IMR-90 (cell line): ENCODE measurements around the gene TCERG1L. TPM values are rescaled to one million over a fixed set of nuclear protein-coding genes. Genes with fewer than 3 reads are reported as not detected.

Experiments used
- ATAC-seq: fragments of 200-7000 bp; cut with Tn5 transposase; 2 replicates; pipeline ENCODE4 v1.9.1; 2020; ENCODE audit warnings: low read depth, mild to moderate bottlenecking, moderate library complexity
- BruUV-seq: library from RNA; stranded (reverse); fragments of 400-500 nt; replicated peaks from 2 replicates; lab custom pipeline; 2021; lab: Mats Ljungman, UMichigan
- CTCF ChIA-PET: fragments of 300-600 bp; formaldehyde crosslinking; extraction: SDS; loops from one replicate; lab custom pipeline; 2021; ENCODE audit warnings: antibody characterized with exemption; lab: Yijun Ruan, JAX
- POLR2A ChIA-PET: fragments of 300-600 bp; sonication (Branson Sonifier 250); formaldehyde crosslinking; loops from one replicate; lab custom pipeline; 2022; ENCODE audit warnings: antibody characterized with exemption; ENCODE audit not compliant: unreplicated experiment; lab: Charles Lee
- DNase-seq: peaks from one replicate; pipeline ENCODE4 v3.0.0; 2013
- H2AFZ ChIP-seq: replicated peaks from 2 replicates; pipeline ENCODE3; 2013; ENCODE audit warnings: low read length, mild to moderate bottlenecking; ENCODE audit not compliant: poor library complexity
- H2AK5ac ChIP-seq: 2 replicates; pipeline ENCODE4 v1.6.1; 2013; ENCODE audit warnings: low read depth, low read length, inconsistent platforms
- H2AK9ac ChIP-seq: replicated peaks from 2 replicates; pipeline ENCODE3; 2013; ENCODE audit warnings: mild to moderate bottlenecking, low read depth, low read length, moderate library complexity; ENCODE audit not compliant: poor library complexity
- H2BK120ac ChIP-seq: 2 replicates; pipeline ENCODE4 v1.6.1; 2013; ENCODE audit warnings: low read depth, low read length, inconsistent platforms
- H2BK15ac ChIP-seq: 3 replicates; pipeline ENCODE4 v1.6.1; 2013; ENCODE audit warnings: low read depth, low read length, inconsistent platforms
- H2BK20ac ChIP-seq: 2 replicates; pipeline ENCODE4 v1.6.1; 2013; ENCODE audit warnings: low read depth, mild to moderate bottlenecking, inconsistent platforms, low read length, moderate library complexity
- H2BK5ac ChIP-seq: 2 replicates; pipeline ENCODE4 v1.6.1; 2013; ENCODE audit warnings: mild to moderate bottlenecking, low read depth, low read length, inconsistent platforms; ENCODE audit not compliant: poor library complexity, severe bottlenecking
- H3K14ac ChIP-seq: replicated peaks from 2 replicates; pipeline ENCODE4 v1.6.1; 2013; ENCODE audit warnings: low read depth, low read length, inconsistent platforms
- H3K18ac ChIP-seq: 2 replicates; pipeline ENCODE4 v1.6.1; 2013; ENCODE audit warnings: low read depth, low read length, control low read depth
- H3K23ac ChIP-seq: 2 replicates; pipeline ENCODE4 v1.6.1; 2013; ENCODE audit warnings: low read depth, low read length, inconsistent platforms
- H3K27ac ChIP-seq: 2 replicates; pipeline ENCODE4 v1.5.1; 2013; ENCODE audit warnings: mild to moderate bottlenecking, control low read depth, low read length; ENCODE audit not compliant: insufficient read depth
- H3K27me3 ChIP-seq: 2 replicates; pipeline ENCODE4 v1.6.1; 2013; ENCODE audit warnings: low read length; ENCODE audit not compliant: control insufficient read depth, insufficient read depth
- H3K36me3 ChIP-seq: 2 replicates; pipeline ENCODE4 v1.6.1; 2013; ENCODE audit warnings: low read length, mixed read lengths; ENCODE audit not compliant: control insufficient read depth, insufficient read depth
- H3K4ac ChIP-seq: 2 replicates; pipeline ENCODE4 v1.6.1; 2013; ENCODE audit warnings: low read depth, low read length, inconsistent platforms
- H3K4me1 ChIP-seq: 2 replicates; pipeline ENCODE4 v1.6.1; 2013; ENCODE audit warnings: low read length, mixed read lengths; ENCODE audit not compliant: control insufficient read depth, insufficient read depth
- H3K4me2 ChIP-seq: 2 replicates; pipeline ENCODE4 v1.6.1; 2013; ENCODE audit warnings: low read depth, mild to moderate bottlenecking, control low read depth, low read length, moderate library complexity
- H3K4me3 ChIP-seq: 2 replicates; pipeline ENCODE4 v1.5.1; 2013; ENCODE audit warnings: low read depth, mild to moderate bottlenecking, control low read depth, low read length, moderate library complexity; ENCODE audit not compliant: insufficient read depth
- H3K56ac ChIP-seq: 2 replicates; pipeline ENCODE4 v1.6.1; 2013; ENCODE audit warnings: low read length, inconsistent platforms; ENCODE audit not compliant: insufficient read depth; ENCODE audit errors: extremely low read depth
- H3K79me1 ChIP-seq, 2 experiments: 2 replicates each; pipeline ENCODE4 v1.6.1; 2013; ENCODE audit warnings: low read length in 2 of 2, inconsistent platforms in 1 of 2, low read depth in 1 of 2
- H3K9ac ChIP-seq: 2 replicates; pipeline ENCODE4 v1.6.1; 2013; ENCODE audit warnings: low read depth, low read length, control low read depth
- H3K9me1 ChIP-seq: 2 replicates; pipeline ENCODE4 v1.6.1; 2013; ENCODE audit warnings: low read length, inconsistent platforms; ENCODE audit not compliant: insufficient read depth
- H3K9me3 ChIP-seq: 2 replicates; pipeline ENCODE4 v1.6.1; 2013; ENCODE audit warnings: low read length; ENCODE audit not compliant: control insufficient read depth, insufficient read depth
- H4K20me1 ChIP-seq: 2 replicates; pipeline ENCODE4 v1.6.1; 2013; ENCODE audit warnings: low read length, inconsistent platforms; ENCODE audit not compliant: insufficient read depth
- H4K5ac ChIP-seq: 2 replicates; pipeline ENCODE4 v1.6.1; 2013; ENCODE audit warnings: mild to moderate bottlenecking, low read depth, low read length, control low read depth
- H4K8ac ChIP-seq, 2 experiments: 2 replicates each; pipeline ENCODE4 v1.6.1; 2013; ENCODE audit warnings: low read depth in 2 of 2, low read length in 2 of 2, control low read depth in 1 of 2, inconsistent platforms in 1 of 2
- H4K91ac ChIP-seq: 2 replicates; pipeline ENCODE4 v1.6.1; 2013; ENCODE audit warnings: low read depth, low read length, inconsistent platforms; ENCODE audit not compliant: insufficient read depth
- POLR2A ChIP-seq: IDR thresholded peaks from 2 replicates; pipeline ENCODE4 v1.6.1; 2012; ENCODE audit warnings: mild to moderate bottlenecking, low read depth, low read length
- WGBS, 2 experiments: methylation state at CpG; one replicate each; pipeline versions ENCODE4 v1.1.5 to v1.1.7; 2013; ENCODE audit warnings: missing lambda C conversion rate in 2 of 2; ENCODE audit not compliant: insufficient read length in 1 of 2; ENCODE audit errors: extremely low coverage in 2 of 2; 5-methylcytosine and 5-hydroxymethylcytosine counted together
- dilution Hi-C: fragments of 300-500 bp; cut with HindIII; formaldehyde crosslinking; loops from one replicate; pipeline ENCODE4 v1.14.3; 2018; ENCODE audit warnings: low sequenced_read_pairs; ENCODE audit not compliant: unreplicated experiment
- in situ Hi-C: fragments of 300-500 bp; cut with MboI; formaldehyde crosslinking; loops from 3 replicates; pipeline ENCODE4 v1.14.3; 2019; ENCODE audit warnings: low sequenced_read_pairs, inconsistent platforms, mixed read lengths
- intact Hi-C: fragments of 100-400 bp; cut with micrococcal nuclease; formaldehyde crosslinking; loops from 2 replicates; pipeline ENCODE4 v1.10.0; 2022
- polyA plus RNA-seq, 3 experiments: library from polyadenylated mRNA; depleted of rRNA; stranded (reverse); fragments of >200 nt; gene quantifications; 2 replicates each; pipeline ENCODE4 v1.2.3, GENCODE V29; 2012; ENCODE audit warnings: low replicate concordance in 1 of 3
- total RNA-seq: library from RNA; depleted of rRNA; stranded (reverse); fragments of >200 nt; gene quantifications from 2 replicates; pipeline ENCODE4 v1.2.3, GENCODE V29; 2012

Gene TCERG1L
- total and polyA plus RNA-seq, 2 of the 4 experiments (the other 2 are of a cell fraction), result not detected

DNA sequence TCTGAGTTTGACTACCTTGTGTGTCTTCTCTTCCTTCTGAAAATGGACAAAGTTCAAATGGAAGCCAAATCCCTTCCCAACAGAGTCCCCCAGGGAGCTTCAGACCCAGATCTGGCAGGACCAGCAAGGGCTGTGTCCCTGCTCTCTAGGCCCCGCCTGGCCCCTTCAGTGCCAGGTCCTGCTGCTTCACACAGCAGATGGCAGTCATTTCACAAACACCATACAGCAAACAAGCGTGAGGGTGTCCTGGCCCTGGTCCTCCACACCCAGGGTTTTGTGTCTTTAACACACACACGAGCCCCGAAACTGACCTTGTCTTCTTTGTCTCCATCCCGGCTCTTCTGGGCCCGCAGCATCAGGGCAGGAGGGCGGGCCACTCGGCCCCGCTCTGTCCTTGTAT, 145.0 kb downstream of the TCERG1L start:
- Histone ChIP-seq H4K5ac (no peak overlapping the region), H2BK15ac (no peak overlapping the region), H3K4me1 (no peaks in the 10 kb centered on the region), H3K9me1 (no peaks in the 10 kb centered on the region), H2AK9ac (no peak overlapping the region), H3K4ac (no peak overlapping the region), H4K91ac (no peak overlapping the region), H2AK5ac (no peak overlapping the region), H4K20me1 (no peaks in the 10 kb centered on the region), H3K4me3 (no peak overlapping the region), H3K14ac (no peak overlapping the region), H2BK20ac (no peak overlapping the region), H3K18ac (no peak overlapping the region), H3K36me3 (no peaks in the 10 kb centered on the region), H3K9me3 (peaks cover 41% of the 10 kb centered on the region), H3K27ac (no peak overlapping the region), H2BK120ac (no peak overlapping the region), H3K79me1 (no peaks in the 10 kb centered on the region), H3K4me2 (no peak overlapping the region), H2BK5ac (no peak overlapping the region), H3K9ac (no peak overlapping the region), H3K56ac (no peak overlapping the region), H3K27me3 (no peaks in the 10 kb centered on the region), H4K8ac (no peak overlapping the region), H2AFZ (no peak overlapping the region), H3K23ac (no peak overlapping the region)
- dilution Hi-C loops, result no loop called here
- in situ Hi-C loops, result no loop called here
- DNase-seq, result no peak
- intact Hi-C loops, result no loop called here
- ATAC-seq, result no peak
- BruUV-seq, result no TSS peak
- WGBS, 2 experiments, result 28% methylated on average over 4 of the region's 9 CpGs; no CpG with 5 or more reads in 1 of the 2 experiments
- ChIA-PET POLR2A (no interaction called here), CTCF (no interaction called here)
- TF ChIP-seq POLR2A, result no peak
